Keratinocyte (primary cell): ENCODE data around the gene ATP6V0B. TPM values are rescaled to one million over a fixed set of nuclear protein-coding genes. Genes with fewer than 3 reads are reported as not detected.

Experiments
- DNase-seq: peaks from one replicate; pipeline ENCODE4 v3.0.0-alpha.2; 2011; ENCODE audit warnings: low read depth, missing footprints, low spot score
- FAIRE-seq: peaks from 2 replicates; lab custom pipeline; 2011; peaks lifted over from hg19 to GRCh38; lab: Jason Lieb, UNC
- H2AFZ ChIP-seq: 2 replicates; pipeline ENCODE4 v1.6.0; 2012; ENCODE audit warnings: low read length, control low read depth, inconsistent platforms; ENCODE audit not compliant: control insufficient read depth
- H3K27ac ChIP-seq: 2 replicates; pipeline ENCODE4 v1.5.1; 2011; ENCODE audit warnings: low read length; ENCODE audit not compliant: control insufficient read depth, insufficient read depth
- H3K27me3 ChIP-seq: 3 replicates; pipeline ENCODE4 v1.6.0; 2011; ENCODE audit warnings: low read length; ENCODE audit not compliant: control insufficient read depth, insufficient read depth; ENCODE audit errors: extremely low read depth
- H3K36me3 ChIP-seq, 2 experiments: 2 replicates in 1 of 2; 3 replicates in 1 of 2; pipeline ENCODE4 v1.5.1; 2011; ENCODE audit warnings: low read length in 2 of 2, mild to moderate bottlenecking in 1 of 2; ENCODE audit not compliant: control insufficient read depth in 2 of 2, insufficient read depth in 2 of 2; ENCODE audit errors: extremely low read depth in 1 of 2
- H3K4me1 ChIP-seq: 3 replicates; pipeline ENCODE4 v1.5.1; 2011; ENCODE audit warnings: low read length; ENCODE audit not compliant: control insufficient read depth, insufficient read depth; ENCODE audit errors: extremely low read depth
- H3K4me2 ChIP-seq: 3 replicates; pipeline ENCODE4 v1.6.0; 2011; ENCODE audit warnings: low read depth, low read length; ENCODE audit not compliant: control insufficient read depth, insufficient read depth; ENCODE audit errors: extremely low read depth
- H3K4me3 ChIP-seq, 3 experiments: fragments of 200-600 bp in 1 of 3; sonication (generic) in 1 of 3; 2 replicates in 2 of 3; 3 replicates in 1 of 3; pipeline ENCODE4 v1.5.1; 2011 to 2016; ENCODE audit warnings: low read length in 3 of 3, mild to moderate bottlenecking in 3 of 3, control low read depth in 2 of 3, inconsistent platforms in 1 of 3, low read depth in 1 of 3, mixed read lengths in 1 of 3, mixed run types in 1 of 3, moderate library complexity in 1 of 3; ENCODE audit not compliant: control insufficient read depth in 2 of 3, insufficient read depth in 2 of 3; ENCODE audit errors: extremely low read depth in 1 of 3
- H3K79me2 ChIP-seq: 2 replicates; pipeline ENCODE4 v1.6.0; 2012; ENCODE audit warnings: low read length; ENCODE audit not compliant: control insufficient read depth, insufficient read depth
- H3K9ac ChIP-seq: 3 replicates; pipeline ENCODE4 v1.6.0; 2011; ENCODE audit warnings: low read length; ENCODE audit not compliant: control insufficient read depth, insufficient read depth; ENCODE audit errors: extremely low read depth
- H3K9me1 ChIP-seq: 3 replicates; pipeline ENCODE4 v1.6.0; 2011; ENCODE audit warnings: low read length; ENCODE audit not compliant: control insufficient read depth, insufficient read depth; ENCODE audit errors: extremely low read depth
- H3K9me3 ChIP-seq: 2 replicates; pipeline ENCODE4 v1.5.1; 2012; ENCODE audit warnings: low read depth, low read length; ENCODE audit not compliant: control insufficient read depth
- H4K20me1 ChIP-seq: 3 replicates; pipeline ENCODE4 v1.6.0; 2011; ENCODE audit warnings: low read length; ENCODE audit not compliant: control insufficient read depth, insufficient read depth; ENCODE audit errors: extremely low read depth
- EZH2 ChIP-seq: IDR thresholded peaks from one replicate; pipeline ENCODE4 v1.6.1; 2012; ENCODE audit warnings: inconsistent platforms, mild to moderate bottlenecking, low read length, moderate library complexity
- dilution Hi-C: fragments of 300-500 bp; cut with MboI; formaldehyde crosslinking; loops from one replicate; pipeline ENCODE4 v1.7.0; 2020; ENCODE audit warnings: low sequenced_read_pairs; ENCODE audit not compliant: extremely low pct_ligation_motif_present
- polyA plus RNA-seq, 5 experiments: library from polyadenylated mRNA; depleted of rRNA in 3 of 5; stranded (reverse) in 3 of 5; stranded (forward) in 1 of 5; unstranded in 1 of 5; fragments of >200 nt; gene quantifications; 1 replicate in 1 of 5; 2 replicates in 3 of 5; 3 replicates in 1 of 5; pipeline versions ENCODE4 v1.2.1 to v1.2.3, GENCODE V29; 2011 to 2012; ENCODE audit warnings: missing spikeins in 2 of 5, low read depth in 1 of 5, low replicate concordance in 1 of 5
- TF ChIP-seq, protein P1 (sequence below), 3 experiments: IDR thresholded peaks in 1 of 3; conservative IDR thresholded peaks in 1 of 3; optimal IDR thresholded peaks in 1 of 3; 2 replicates in 2 of 3; 3 replicates in 1 of 3; pipeline versions ENCODE3 to v1.5.1; 2011; ENCODE audit warnings: low read length in 3 of 3, mild to moderate bottlenecking in 3 of 3, moderate library complexity in 2 of 3, control low read depth in 1 of 3, inconsistent platforms in 1 of 3; ENCODE audit not compliant: insufficient read depth in 2 of 3; ENCODE audit errors: extremely low read depth in 1 of 3

ATP6V0B gene
- polyA plus RNA-seq, 1 donor (not counting 4 experiments of a cell fraction or from before 2014, with no cell fraction given): 195 TPM

DNA sequence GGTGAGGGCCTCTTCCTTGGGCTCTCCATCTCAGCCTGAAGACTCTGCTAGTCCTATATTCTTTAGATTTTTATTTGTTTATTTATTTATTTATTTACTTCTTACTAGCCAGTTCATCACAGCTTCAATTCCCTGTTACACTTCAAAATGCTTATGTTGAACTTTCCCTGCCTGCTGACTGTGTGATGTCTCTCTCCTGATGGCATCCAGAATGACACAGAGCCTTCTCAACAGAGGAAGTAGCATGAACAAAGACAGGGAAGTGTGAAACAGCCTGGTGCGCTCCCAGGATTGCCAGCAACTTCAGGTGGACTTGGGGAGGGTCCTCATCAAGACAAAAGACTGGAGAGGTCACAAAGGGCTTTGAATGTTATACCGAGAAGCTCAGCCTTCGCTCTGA lies 32.3 kb upstream of the ATP6V0B start:
- FAIRE-seq: no peak
- dilution Hi-C loops: loop anchor here (25.0 kb wide), 2 partner anchors 105 to 230 kb away; partner anchors contain the start of gene ST3GAL3

DNA sequence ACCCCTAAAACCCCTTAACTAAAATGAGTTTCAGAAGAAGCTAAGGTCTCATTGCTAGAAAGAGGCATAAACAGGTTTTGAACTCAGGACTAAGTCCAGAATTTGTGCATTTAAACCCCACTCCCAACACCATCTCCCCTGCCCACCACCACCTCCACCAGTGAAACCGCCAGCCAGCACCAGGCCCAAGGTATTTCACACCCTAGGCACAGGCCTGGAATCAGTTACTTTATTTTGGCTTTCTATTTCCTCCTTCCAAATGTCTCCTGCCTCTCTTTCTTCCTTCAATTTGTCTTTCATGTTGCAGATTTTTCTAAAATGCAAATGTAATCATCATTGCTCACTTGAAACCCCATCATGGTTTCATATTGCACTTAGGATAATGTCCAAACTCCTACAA lies 29.9 kb upstream of the ATP6V0B start:
- no peak overlapping the region for H2AFZ ChIP-seq
- no peak overlapping the region for H3K4me3 ChIP-seq
- H3K9me3 ChIP-seq: no peaks in the 10 kb centered on the region
- TF ChIP-seq EZH2: no peak
- TF ChIP-seq, protein P1, sequence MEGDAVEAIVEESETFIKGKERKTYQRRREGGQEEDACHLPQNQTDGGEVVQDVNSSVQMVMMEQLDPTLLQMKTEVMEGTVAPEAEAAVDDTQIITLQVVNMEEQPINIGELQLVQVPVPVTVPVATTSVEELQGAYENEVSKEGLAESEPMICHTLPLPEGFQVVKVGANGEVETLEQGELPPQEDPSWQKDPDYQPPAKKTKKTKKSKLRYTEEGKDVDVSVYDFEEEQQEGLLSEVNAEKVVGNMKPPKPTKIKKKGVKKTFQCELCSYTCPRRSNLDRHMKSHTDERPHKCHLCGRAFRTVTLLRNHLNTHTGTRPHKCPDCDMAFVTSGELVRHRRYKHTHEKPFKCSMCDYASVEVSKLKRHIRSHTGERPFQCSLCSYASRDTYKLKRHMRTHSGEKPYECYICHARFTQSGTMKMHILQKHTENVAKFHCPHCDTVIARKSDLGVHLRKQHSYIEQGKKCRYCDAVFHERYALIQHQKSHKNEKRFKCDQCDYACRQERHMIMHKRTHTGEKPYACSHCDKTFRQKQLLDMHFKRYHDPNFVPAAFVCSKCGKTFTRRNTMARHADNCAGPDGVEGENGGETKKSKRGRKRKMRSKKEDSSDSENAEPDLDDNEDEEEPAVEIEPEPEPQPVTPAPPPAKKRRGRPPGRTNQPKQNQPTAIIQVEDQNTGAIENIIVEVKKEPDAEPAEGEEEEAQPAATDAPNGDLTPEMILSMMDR (optimal IDR thresholded peaks at IDR 0.05 in 1 of 3, IDR thresholded peaks at IDR 0.05 in 1 of 3, conservative IDR thresholded peaks at IDR 0.05 in 1 of 3; ENCODE audit: extremely low read depth in 1 of 3, insufficient read depth in 2 of 3, low read length in 3 of 3): no peak
- no peaks in the 10 kb centered on the region for H3K9me1 ChIP-seq
- dilution Hi-C loops: loop anchor here (25.0 kb wide), 2 partner anchors 108 to 233 kb away; partner anchors contain the start of gene ST3GAL3
- H3K27ac ChIP-seq: no peak overlapping the region
- H3K79me2 ChIP-seq: peaks cover 37% of the 10 kb centered on the region
- peaks cover 21% of the 10 kb centered on the region for H3K4me1 ChIP-seq
- DNase-seq (no peak), FAIRE-seq (no peak)
- H3K9ac ChIP-seq: no peak overlapping the region
- no peaks in the 10 kb centered on the region for H4K20me1 ChIP-seq
- no peaks in the 10 kb centered on the region for H3K27me3 ChIP-seq
- H3K36me3 ChIP-seq: peaks cover 3 to 7% of the 10 kb centered on the region in 2 experiments
- no peak overlapping the region for H3K4me2 ChIP-seq

More for the DNA sequence above, 32.3 kb upstream of the ATP6V0B start:
- peaks cover 15% of the 10 kb centered on the region for H3K79me2 ChIP-seq
- DNase-seq: no peak
- no peak overlapping the region for H3K4me2 ChIP-seq
- H3K4me1 ChIP-seq: peaks cover 17% of the 10 kb centered on the region
- no peak overlapping the region for H3K9ac ChIP-seq
- H3K36me3 ChIP-seq: peaks cover 1 to 6% of the 10 kb centered on the region in 2 experiments
- H4K20me1 ChIP-seq: no peaks in the 10 kb centered on the region
- TF ChIP-seq, protein P1 (optimal IDR thresholded peaks at IDR 0.05 in 1 of 3, IDR thresholded peaks at IDR 0.05 in 1 of 3, conservative IDR thresholded peaks at IDR 0.05 in 1 of 3; ENCODE audit: extremely low read depth in 1 of 3, insufficient read depth in 2 of 3, low read length in 3 of 3): no peak
- no peak for TF ChIP-seq EZH2
- no peaks in the 10 kb centered on the region for H3K27me3 ChIP-seq
- H3K4me3 ChIP-seq: no peak overlapping the region
- H3K9me3 ChIP-seq: no peaks in the 10 kb centered on the region
- H3K27ac ChIP-seq: no peak overlapping the region
- H3K9me1 ChIP-seq: no peaks in the 10 kb centered on the region
- H2AFZ ChIP-seq: no peak overlapping the region
